Tibial nerve (tissue), 4 donors: Measurements from ENCODE around the gene RMP24.

Experiments
- CTCF ChIP-seq, 5 experiments: fragments of 200-600 bp in 3 of 5; fragments of 450-650 bp in 2 of 5; sonication (generic) in 3 of 5; IDR thresholded peaks; one replicate each; pipeline ENCODE4 v1.5.1; 2016 to 2019; ENCODE audit warnings: antibody characterized with exemption in 5 of 5, mild to moderate bottlenecking in 3 of 5, moderate library complexity in 2 of 5
- EP300 ChIP-seq, 2 donors: sonication (generic); formaldehyde crosslinking; IDR thresholded peaks; one replicate each; pipeline ENCODE4 v1.6.1; 2017; ENCODE audit warnings: antibody characterized with exemption in 2 of 2, mild to moderate bottlenecking in 1 of 2

- no peak for TF ChIP-seq CTCF (IDR thresholded peaks at IDR 0.05)
- TF ChIP-seq EP300 (IDR thresholded peaks at IDR 0.05): no peak
Measured at GRCh38 chr18:35923939-35924684, 48.4 kb upstream of the RMP24 start.
